BLaER1 treated with 17β-estradiol and CSF1 and Interleukin-3, amounts not matched to agents 10 nM and 100 nM (cell line): ENCODE results near the gene ATL2.
A peak's percentile ranks its signal among the peaks of the same experiment; 100 is the strongest.
"Not testable (repeated sequence)": the region's sequence is repeated elsewhere in the genome, so short reads cannot be mapped to it uniquely, and the experiment has no call there.

Source experiments
- H3K27ac ChIP-seq, 11 experiments: shearing (Covaris generic); formaldehyde crosslinking; 2 replicates each; pipeline ENCODE4 v1.8.1; 2022
- H3K27me3 ChIP-seq, 11 experiments: shearing (Covaris generic); formaldehyde crosslinking; 2 replicates each; pipeline ENCODE4 v1.8.1; 2022
- H3K36me3 ChIP-seq, 11 experiments: shearing (Covaris generic); formaldehyde crosslinking; 2 replicates each; pipeline ENCODE4 v1.8.1; 2022
- H3K4me1 ChIP-seq, 10 experiments: shearing (Covaris generic); formaldehyde crosslinking; 2 replicates each; pipeline ENCODE4 v1.8.1; 2022
- H3K4me2 ChIP-seq, 11 experiments: shearing (Covaris generic); formaldehyde crosslinking; 2 replicates each; pipeline ENCODE4 v1.8.1; 2022
- H3K4me3 ChIP-seq, 10 experiments: shearing (Covaris generic); formaldehyde crosslinking; 2 replicates each; pipeline ENCODE4 v1.8.1; 2022
- H3K9ac ChIP-seq, 11 experiments: shearing (Covaris generic); formaldehyde crosslinking; 2 replicates each; pipeline ENCODE4 v1.8.1; 2022
- H3K9me3 ChIP-seq, 11 experiments: shearing (Covaris generic); formaldehyde crosslinking; replicated peaks in 1 of 11; 2 replicates each; pipeline ENCODE4 v1.8.1; 2022
- H4K20me1 ChIP-seq, 11 experiments: shearing (Covaris generic); formaldehyde crosslinking; 2 replicates each; pipeline ENCODE4 v1.8.1; 2022
- Cebpa-rat ChIP-seq, 11 experiments: shearing (Covaris generic); IDR thresholded peaks; 2 replicates each; pipeline ENCODE4 v1.8.1; 2022

ATL2 gene

GRCh38 chr2:38264396-38265221, 112.5 kb downstream of the ATL2 start:
- Histone ChIP-seq H3K9me3 (peaks cover 16 to 30% (median 17%) of the 10 kb centered on the region in 11 experiments; a peak in 21 of 22 replicates), H3K4me2 (0 out of 22 replicates have a peak overlapping the region, but pooled peaks of 1 of the 11 experiments have one; percentile 3), H3K9ac (no peak overlapping the region), H3K27ac (no peak overlapping the region), H3K27me3 (no peaks in the 10 kb centered on the region), H4K20me1 (no peaks in the 10 kb centered on the region), H3K4me1 (peaks cover 0 to 34% (median 0%) of the 10 kb centered on the region in 10 experiments; a peak in 6 of 20 replicates), H3K4me3 (no peak overlapping the region), H3K36me3 (no peaks in the 10 kb centered on the region)
- TF ChIP-seq Cebpa-rat (IDR thresholded peaks at IDR 0.05), result 0 out of 22 replicates have a peak, but pooled peaks of 1 of the 11 experiments have one; percentile 8

GRCh38 chr2:38263293-38263692, 113.8 kb downstream of the ATL2 start:
- Histone ChIP-seq H3K4me2 (no peak overlapping the region), H3K9me3 (peaks cover 16 to 25% (median 17%) of the 10 kb centered on the region in 11 experiments; a peak in 21 of 22 replicates), H3K27ac (no peak overlapping the region), H3K4me3 (no peak overlapping the region), H3K36me3 (no peaks in the 10 kb centered on the region), H3K4me1 (peaks cover 0 to 46% (median 0%) of the 10 kb centered on the region in 10 experiments; a peak in 7 of 20 replicates), H3K27me3 (no peaks in the 10 kb centered on the region), H3K9ac (no peak overlapping the region), H4K20me1 (no peaks in the 10 kb centered on the region)
- TF ChIP-seq Cebpa-rat (IDR thresholded peaks at IDR 0.05), result no peak

- Histone ChIP-seq H4K20me1 (no peaks in the 10 kb centered on the region), H3K9me3 (peaks cover 13 to 18% (median 16%) of the 10 kb centered on the region in 11 experiments; a peak in 21 of 22 replicates), H3K27me3 (no peaks in the 10 kb centered on the region), H3K36me3 (no peaks in the 10 kb centered on the region), H3K9ac (no peak overlapping the region), H3K27ac (no peak overlapping the region), H3K4me1 (peaks cover 0 to 46% (median 0%) of the 10 kb centered on the region in 10 experiments; a peak in 7 of 20 replicates), H3K4me3 (no peak overlapping the region), H3K4me2 (no peak overlapping the region)
- TF ChIP-seq Cebpa-rat (IDR thresholded peaks at IDR 0.05), result no peak
Measured at GRCh38 chr2:38262069-38262871, 114.8 kb downstream of the ATL2 start.

- no peak for TF ChIP-seq Cebpa-rat (IDR thresholded peaks at IDR 0.05)
- Histone ChIP-seq H3K27me3 (no peaks in the 10 kb centered on the region), H3K36me3 (no peaks in the 10 kb centered on the region), H4K20me1 (no peaks in the 10 kb centered on the region), H3K4me2 (peak overlapping the region in 1 of 11 experiments; percentile 38; a peak in 1 of 22 replicates), H3K4me1 (peaks cover 0 to 41% (median 0%) of the 10 kb centered on the region in 10 experiments; a peak in 7 of 20 replicates), H3K9ac (no peak overlapping the region), H3K4me3 (no peak overlapping the region), H3K27ac (no peak overlapping the region), H3K9me3 (peaks cover 7 to 12% (median 9%) of the 10 kb centered on the region in 11 experiments; a peak in 20 of 22 replicates)
Measured at GRCh38 chr2:38261569-38262068, 115.5 kb downstream of the ATL2 start.

- H4K20me1 ChIP-seq, result no peaks in the 10 kb centered on the region
- H3K9me3 ChIP-seq, result peaks cover under 1 to 5% (median 3%) of the 10 kb centered on the region in 11 experiments; a peak in 17 of 22 replicates
- no peak overlapping the region for H3K4me3 ChIP-seq
- no peak overlapping the region for H3K27ac ChIP-seq
- no peak for TF ChIP-seq Cebpa-rat (IDR thresholded peaks at IDR 0.05)
- H3K9ac ChIP-seq, result no peak overlapping the region
- no peaks in the 10 kb centered on the region for H3K27me3 ChIP-seq
- H3K4me2 ChIP-seq, result no peak overlapping the region
- H3K4me1 ChIP-seq, result peaks cover 0 to 35% (median 0%) of the 10 kb centered on the region in 10 experiments; a peak in 7 of 20 replicates
- no peaks in the 10 kb centered on the region for H3K36me3 ChIP-seq
Measured at GRCh38 chr2:38260972-38261371, 116.1 kb downstream of the ATL2 start.

GRCh38 chr2:38260469-38260868, 116.6 kb downstream of the ATL2 start:
- Histone ChIP-seq H4K20me1 (no peaks in the 10 kb centered on the region), H3K27me3 (no peaks in the 10 kb centered on the region), H3K9me3 (peaks cover 0 to under 1% (median 0%) of the 10 kb centered on the region in 11 experiments; a peak in 1 of 22 replicates), H3K4me2 (peak overlapping the region in 1 of 11 experiments; percentile 16; a peak in 1 of 22 replicates), H3K36me3 (no peaks in the 10 kb centered on the region), H3K4me3 (no peak overlapping the region), H3K4me1 (peaks cover 0 to 34% (median 0%) of the 10 kb centered on the region in 10 experiments; a peak in 7 of 20 replicates), H3K27ac (no peak overlapping the region), H3K9ac (no peak overlapping the region)
- no peak for TF ChIP-seq Cebpa-rat (IDR thresholded peaks at IDR 0.05)

- TF ChIP-seq Cebpa-rat (IDR thresholded peaks at IDR 0.05), result 0 out of 22 replicates have a peak, but pooled peaks of 1 of the 11 experiments have one; percentile 8
- H3K27me3 ChIP-seq, result no peaks in the 10 kb centered on the region
Measured at GRCh38 chr2:38259311-38259710, 117.8 kb downstream of the ATL2 start.

GRCh38 chr2:38257680-38258079, 119.4 kb downstream of the ATL2 start:
- peaks cover 0 to 27% (median 0%) of the 10 kb centered on the region in 10 experiments; a peak in 7 of 20 replicates for H3K4me1 ChIP-seq
- H3K4me3 ChIP-seq, H3K4me2 ChIP-seq, H3K27ac ChIP-seq, H3K9me3 ChIP-seq, H4K20me1 ChIP-seq, H3K27me3 ChIP-seq, H3K36me3 ChIP-seq, H3K9ac ChIP-seq: not testable (repeated sequence)

More at GRCh38 chr2:38259311-38259710, 117.8 kb downstream of the ATL2 start:
- Histone ChIP-seq H3K4me3 (no peak overlapping the region), H3K27ac (no peak overlapping the region), H3K9me3 (peaks cover 0 to 5% (median 0%) of the 10 kb centered on the region in 11 experiments; a peak in 3 of 22 replicates), H3K9ac (no peak overlapping the region), H3K4me2 (peak overlapping the region in 3 of 11 experiments; percentile 20 to 48 (median 47); a peak in 6 of 22 replicates), H3K4me1 (peaks cover 0 to 29% (median 0%) of the 10 kb centered on the region in 10 experiments; a peak in 7 of 20 replicates), H4K20me1 (no peaks in the 10 kb centered on the region), H3K36me3 (no peaks in the 10 kb centered on the region)
